Activated CD4-positive, alpha-beta T cell treated with anti-CD3 and anti-CD28 coated beads, Interleukin-2, amount 50 U/mL, for 16 hours (primary cell): Measurements from ENCODE around the gene TFAP2B.

ENCODE experiments used
- DNase-seq: peaks from one replicate; pipeline ENCODE4 v3.0.0-alpha.2; 2020

Gene TFAP2B

GRCh38 chr6:50825375-50826036, 6.8 kb downstream of the TFAP2B start:
- DNase-seq, result no peak

DNA sequence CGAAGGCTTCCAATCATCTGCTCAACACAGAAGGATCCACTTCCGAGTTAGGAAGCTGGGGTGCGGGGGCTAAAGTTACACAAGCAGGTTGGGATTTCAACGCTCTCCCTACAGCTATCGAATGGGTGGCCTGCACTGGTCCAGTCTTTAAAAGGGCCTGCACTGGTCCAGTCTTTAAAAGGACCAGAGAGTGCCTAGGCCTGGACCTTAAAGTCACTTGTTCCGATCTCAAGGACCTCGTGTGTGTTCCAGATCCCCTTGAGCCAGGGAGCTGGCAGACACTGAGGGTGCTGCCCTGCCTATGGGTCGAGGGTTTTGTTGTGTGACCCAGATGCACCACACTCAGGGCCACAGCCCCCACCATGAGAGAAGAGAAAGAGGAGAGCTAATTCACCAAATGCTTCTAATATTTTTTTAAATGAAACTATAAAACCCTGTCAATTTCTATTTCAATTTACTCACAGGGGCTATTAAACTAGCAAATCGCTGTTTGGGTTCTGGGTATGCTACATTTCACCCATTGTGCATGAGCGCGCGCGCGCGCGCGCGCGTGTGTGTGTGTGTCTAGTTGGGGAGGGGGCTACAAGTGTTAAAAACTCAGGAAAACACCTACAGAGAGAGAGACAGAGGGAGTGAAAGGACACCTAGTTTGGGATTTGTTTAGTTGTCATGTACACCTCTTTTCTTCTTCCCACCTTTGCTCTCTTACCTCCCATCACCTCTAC, 7.5 kb downstream of the TFAP2B start:
- DNase-seq, result no peak

- no peak for DNase-seq
Measured at GRCh38 chr6:50826803-50827202, 8.1 kb downstream of the TFAP2B start.

DNA sequence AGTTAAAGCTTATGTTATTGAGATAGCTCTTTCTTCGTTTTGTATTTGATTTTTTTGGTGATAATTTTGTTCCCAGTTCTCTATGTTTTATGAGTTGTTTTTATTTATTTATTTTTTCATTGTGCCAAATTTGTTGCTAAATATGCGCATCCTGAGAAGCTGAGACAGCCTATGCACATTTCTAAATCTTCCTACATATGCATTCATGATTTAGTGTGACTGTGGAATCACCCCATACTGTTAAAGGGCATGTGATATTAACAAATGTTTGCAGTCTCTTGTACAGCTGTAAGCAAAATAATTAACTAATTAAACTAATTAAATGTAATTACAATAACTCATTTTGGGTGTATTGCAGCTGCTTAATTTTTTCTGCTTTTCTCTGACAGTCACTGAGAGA, 10.4 kb downstream of the TFAP2B start:
- no peak for DNase-seq

DNA sequence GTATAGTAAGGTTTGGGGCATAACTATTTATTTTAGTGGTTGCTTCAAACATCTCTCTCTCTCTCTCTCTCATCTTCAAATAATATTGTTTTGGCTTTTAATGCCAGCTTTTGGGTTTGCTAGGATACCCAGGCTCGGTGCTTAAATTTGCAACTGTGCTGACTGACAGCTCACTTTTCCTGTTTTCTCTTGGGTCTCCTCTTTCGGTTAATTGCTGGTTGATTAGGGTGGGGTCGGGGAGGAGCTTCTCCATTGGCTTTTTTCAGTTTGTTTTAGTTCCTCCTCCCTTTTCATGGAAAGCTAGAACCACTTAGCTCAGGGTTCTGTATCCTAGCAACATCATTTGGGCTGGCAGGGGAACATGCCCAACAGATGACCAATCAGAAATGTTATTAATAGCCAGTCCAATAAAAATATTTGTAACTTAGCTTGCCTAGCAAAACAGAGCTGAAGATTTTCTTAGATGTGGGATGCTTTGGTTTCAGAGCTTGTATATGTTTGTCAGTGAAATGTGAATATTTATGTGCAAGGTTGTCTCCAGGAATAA, 11.3 kb downstream of the TFAP2B start:
- no peak for DNase-seq

DNA sequence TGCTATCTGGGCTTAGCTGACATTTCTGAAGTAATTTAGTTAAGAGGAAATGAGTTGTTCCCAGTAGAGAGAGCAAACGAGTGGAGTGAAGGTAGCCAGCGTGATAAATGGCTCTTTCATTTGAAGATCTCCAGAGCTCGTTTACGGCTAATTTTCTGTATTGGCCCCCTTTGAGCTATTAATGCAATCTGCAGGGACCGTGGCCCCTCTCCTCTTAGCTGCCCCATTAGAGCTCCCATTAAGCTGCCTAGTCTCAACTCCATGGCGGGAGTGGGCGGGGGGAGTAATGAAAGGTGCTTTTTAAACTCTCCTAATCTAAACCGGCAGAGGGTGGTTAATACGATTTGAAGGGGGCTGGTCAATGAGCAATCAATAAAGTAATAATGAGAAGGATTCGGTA, 12.5 kb downstream of the TFAP2B start:
- no peak for DNase-seq

DNA sequence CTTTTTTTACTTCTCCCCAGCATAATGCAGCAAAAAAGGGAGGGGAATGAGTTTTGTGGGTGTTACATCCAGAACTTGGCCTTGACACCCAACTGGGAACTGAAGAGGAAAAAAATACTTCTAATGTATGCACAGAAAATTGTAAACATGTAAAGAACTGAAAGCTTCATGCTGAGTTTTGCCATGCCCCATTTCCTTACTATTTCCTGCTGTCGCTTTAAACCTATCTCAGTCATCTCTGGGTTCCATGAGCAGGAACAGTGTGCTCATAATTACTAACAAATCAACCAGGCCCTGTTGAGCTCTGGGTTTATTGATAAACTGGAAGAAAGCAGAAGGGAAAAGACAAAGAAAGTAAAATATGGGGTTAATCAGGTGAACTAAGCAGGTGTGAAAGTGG, 14.2 kb downstream of the TFAP2B start:
- DNase-seq, result no peak

GRCh38 chr6:50834929-50835410, 16.3 kb downstream of the TFAP2B start:
- no peak for DNase-seq

GRCh38 chr6:50836231-50836630, 17.6 kb downstream of the TFAP2B start:
- DNase-seq, result no peak

DNA sequence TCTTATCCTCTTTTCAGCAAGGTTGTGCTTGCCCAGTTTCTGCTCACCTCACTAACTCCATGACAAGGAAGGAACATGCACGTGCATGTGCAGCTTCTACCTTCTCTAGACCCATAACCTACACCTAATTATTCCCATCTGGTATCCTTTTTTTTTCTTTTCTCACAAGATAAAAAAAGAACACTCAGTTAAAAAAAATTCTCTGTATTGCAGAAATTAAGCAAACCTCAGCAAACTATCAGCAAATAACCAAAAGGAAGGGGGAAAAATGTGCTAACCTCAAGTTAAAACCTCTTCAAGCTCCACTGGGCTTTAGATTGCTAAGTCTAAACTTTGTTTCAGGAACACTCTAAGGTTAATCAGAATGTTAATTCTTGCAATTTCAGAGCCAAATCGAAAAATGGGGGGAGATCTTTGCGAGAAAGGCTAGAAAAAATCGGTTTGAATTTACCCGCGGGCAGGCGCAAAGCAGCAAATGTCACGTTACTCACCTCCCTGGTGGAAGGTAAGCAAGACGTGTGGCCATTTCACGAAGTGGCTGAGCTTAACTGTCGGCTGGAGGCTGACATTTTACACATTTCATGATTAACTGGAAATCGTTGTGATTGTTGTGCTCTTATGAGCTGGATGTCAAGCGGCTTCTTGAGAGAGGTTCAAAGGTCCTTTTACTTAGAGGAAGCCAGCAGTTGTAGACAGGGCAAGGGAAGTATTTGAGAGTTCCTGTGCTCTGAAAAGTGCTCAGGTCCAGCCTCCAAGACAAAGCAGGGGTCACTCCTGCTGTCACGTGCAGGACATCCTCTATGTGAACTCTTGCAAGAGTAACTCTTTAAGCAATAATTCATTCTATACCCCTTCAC, 19.1 kb downstream of the TFAP2B start:
- no peak for DNase-seq

- DNase-seq, result no peak
Measured at GRCh38 chr6:50840112-50840810, 21.6 kb downstream of the TFAP2B start.

DNA sequence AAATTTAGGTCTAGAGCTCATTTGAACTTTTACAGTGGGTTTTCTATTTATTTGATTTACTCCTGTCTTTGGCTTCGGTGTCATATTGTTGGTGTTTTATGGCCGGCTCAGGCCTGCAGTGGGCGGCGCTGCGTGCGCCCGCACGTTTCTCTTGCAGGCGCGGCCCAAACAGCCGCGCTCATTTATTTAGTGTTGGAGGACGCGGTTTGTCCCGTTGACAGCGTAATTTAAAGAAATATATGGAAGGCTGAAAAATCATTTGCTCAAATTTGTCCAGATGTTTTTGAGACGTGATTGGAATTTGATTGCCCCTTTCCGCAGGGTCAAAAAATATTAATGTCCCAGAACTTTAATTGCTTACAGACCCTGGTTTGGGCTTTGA, 22.1 kb downstream of the TFAP2B start:
- DNase-seq, result no peak

DNA sequence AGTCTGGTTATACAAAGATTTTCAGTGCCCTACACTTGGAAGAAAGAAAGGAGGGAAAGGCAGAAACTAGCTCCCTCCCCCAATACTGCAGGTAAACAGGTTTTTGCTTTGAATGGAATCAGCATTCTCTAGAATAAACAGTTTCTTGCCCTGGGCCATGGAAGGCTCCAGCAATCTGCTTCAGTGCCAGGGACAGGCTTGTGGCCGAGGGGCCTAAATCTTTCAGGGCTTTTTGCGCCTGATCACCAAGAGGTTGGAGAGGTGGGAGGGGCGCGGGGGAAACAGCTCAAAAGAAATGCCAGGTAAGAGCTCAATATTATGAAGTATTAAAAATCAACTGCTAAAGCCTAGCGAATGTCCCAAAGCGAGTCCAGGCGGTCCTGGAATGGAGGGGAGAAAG, 23.8 kb downstream of the TFAP2B start:
- DNase-seq, result no peak

DNA sequence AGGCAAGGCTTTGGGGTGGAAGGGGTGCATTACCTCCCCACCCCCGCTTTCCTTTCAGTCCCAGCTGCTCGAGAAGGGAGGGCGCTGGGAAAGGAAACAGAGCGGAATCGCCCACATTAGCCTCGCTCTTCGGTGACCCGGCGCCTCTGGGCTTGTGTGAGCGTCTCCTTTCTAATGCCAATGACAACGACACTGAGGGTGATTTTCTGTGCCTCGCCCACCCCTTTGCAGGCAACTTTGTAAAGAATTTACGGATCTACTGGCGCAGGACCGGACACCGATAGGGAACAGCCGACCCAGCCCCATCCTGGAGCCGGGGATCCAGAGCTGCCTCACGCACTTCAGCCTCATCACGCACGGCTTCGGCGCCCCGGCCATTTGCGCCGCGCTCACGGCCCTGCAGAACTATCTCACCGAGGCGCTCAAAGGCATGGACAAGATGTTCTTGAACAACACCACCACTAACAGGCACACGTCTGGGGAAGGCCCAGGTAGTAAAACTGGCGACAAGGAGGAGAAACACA, 24.3 kb downstream of the TFAP2B start:
- no peak for DNase-seq

GRCh38 chr6:50843842-50844241, 25.2 kb downstream of the TFAP2B start:
- no peak for DNase-seq

GRCh38 chr6:50845499-50846143, 26.9 kb downstream of the TFAP2B start:
- DNase-seq, result no peak

DNA sequence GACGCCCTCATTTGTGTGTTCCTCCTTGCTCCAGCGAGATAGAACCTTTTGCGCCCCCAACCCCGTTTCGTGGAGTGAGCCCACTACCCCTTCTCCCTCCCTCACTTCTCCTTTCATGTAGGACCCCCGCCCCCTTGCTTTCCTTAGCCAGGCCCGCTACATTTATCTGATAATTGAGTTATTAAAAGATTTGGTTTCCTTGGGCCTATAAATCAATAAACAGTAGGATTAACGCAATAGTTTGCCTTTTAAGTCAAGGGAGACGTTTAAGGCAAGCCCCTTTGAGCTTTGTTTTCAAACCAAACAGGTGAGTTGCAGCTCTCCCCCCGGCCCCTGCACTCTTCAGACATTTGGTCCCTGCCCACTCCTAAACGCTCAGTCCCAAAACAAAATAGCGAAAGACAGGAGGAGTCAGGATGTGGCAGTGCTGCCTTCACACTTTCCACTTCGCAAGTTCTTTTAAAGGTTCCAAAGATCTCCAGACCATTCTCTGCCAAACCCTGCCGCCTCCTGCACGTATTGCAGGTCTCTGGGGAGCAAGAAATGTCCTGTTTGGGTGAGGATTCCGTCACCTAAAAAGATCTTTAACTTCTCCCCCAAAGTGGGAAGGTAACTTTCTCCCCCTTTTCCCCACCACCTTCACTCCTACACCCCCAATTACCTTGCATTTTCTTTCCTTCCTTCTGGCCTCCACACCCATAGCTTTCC, 27.6 kb downstream of the TFAP2B start:
- DNase-seq, result no peak

DNA sequence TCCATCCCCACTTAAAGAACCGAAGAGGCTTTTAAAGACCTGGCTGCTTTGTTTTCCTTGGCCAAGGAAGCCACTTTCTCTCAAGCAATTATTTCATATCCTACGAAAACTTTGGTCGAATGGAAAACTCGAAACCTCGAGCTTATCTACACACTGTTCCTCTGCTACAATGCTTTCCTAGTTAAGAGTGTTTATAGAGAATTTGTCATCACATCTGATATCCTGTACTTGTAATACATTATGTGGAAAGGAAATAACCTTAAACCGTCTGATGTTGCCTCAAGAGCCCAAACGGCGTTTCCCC, 28.1 kb downstream of the TFAP2B start:
- DNase-seq, result no peak

DNA sequence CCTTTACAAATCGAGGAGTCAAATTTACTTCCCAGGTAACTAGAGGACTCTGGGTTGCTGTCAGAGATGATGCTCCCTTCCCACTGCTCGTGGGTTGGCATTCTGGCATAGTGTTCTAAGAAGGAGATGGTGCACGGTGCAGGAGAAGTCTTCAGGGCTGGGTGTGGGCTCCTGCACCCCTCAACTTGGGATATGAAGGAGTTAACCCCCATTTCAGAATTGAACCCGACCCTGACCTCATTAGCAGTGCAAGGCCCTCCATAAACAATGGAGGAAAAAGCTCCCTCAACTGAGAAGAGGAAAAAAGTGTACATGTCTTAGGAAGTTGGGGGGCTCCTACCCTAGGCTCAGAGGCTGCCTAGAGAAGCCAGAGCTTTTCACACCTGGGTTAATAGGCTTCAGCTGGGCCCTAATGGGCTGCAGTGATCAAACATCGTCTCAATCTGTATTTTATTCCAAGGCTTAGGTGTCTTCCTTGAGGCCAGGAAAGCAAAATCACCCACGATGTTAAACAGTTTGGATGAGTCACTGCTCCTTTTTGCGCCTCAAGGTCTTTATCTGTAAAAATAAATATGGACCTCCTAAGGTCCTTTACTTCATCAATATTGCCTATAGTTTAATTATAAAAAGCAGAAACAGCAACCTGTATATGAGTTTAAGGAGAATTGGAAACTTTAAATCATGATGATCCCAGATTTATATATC, 29.4 kb downstream of the TFAP2B start:
- DNase-seq, result no peak

DNA sequence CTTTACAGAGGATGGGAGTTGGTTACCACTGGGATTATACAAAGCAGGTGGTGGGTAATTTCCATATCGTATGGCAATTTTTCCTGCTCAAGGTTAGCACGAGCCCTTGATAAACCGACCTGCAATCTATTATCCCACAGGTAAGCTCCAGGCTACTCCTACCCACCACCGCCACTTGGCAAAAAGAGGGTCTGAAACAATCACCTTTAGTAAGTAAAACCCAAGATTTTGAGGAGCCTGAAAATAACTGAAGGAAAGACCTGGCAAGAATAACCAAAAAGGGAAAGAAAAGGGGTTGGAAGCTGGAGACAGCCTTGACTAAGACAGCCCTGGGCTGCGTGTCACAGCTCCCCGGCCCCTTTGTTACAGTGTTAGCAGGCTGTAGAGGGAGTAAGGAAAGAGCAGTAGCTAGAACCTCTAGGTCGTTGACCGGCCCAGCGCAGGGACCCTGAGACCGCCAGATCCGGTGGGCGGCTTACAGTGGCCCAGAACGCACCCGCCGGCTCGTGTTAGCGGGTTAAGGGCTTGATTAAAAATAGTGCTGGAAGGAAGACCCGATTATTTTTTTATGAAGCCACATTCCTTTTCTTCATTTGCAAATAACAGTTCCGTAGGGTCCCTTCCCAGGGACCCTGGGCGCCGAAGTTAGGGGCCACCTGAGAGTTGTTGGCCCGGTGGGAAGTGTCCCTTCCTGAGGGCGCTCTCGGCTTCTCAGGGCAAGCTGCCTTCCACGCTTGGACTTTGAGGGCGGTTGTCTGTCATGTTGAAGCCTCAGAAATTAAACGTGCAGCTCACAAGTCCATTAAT, 30.5 kb downstream of the TFAP2B start:
- no peak for DNase-seq
